ENCODE results near the gene ANXA8L1. TPM values are rescaled to one million over a fixed set of nuclear protein-coding genes. Genes with fewer than 3 reads are reported as not detected.
"Not testable (repeated sequence)": the region's sequence is repeated elsewhere in the genome, so short reads cannot be mapped to it uniquely, and the experiment has no call there.

Gene ANXA8L1
- polyA plus RNA-seq = 495 to 686 TPM (median 516 TPM) in 3 replicates
- polyA plus RNA-seq (2011; ENCODE audit: low read depth) = 409 TPM
- polyA plus RNA-seq (2011; cell fraction: cytosol; rRNA removed) = 428 and 465 TPM in 2 replicates
- 930 and 1,029 TPM in 2 replicates for polyA plus RNA-seq (2011; cell fraction: nucleus; rRNA removed)
- polyA plus RNA-seq (2012; ENCODE audit: low replicate concordance) = 184 and 355 TPM in 2 replicates
- 303 to 582 TPM (median 541 TPM) in 3 replicates for polyA minus RNA-seq
- polyA minus RNA-seq (2011; cell fraction: cytosol; rRNA and poly(A)+ RNA removed) = 237 TPM
- polyA minus RNA-seq (2011; cell fraction: nucleus; rRNA and poly(A)+ RNA removed) = 184 and 248 TPM in 2 replicates

- DNase-seq (ENCODE audit: low read depth, low spot score); H3K9me1 ChIP-seq (ENCODE audit: control insufficient read depth, extremely low read depth, insufficient read depth, low read length); H3K79me2 ChIP-seq (ENCODE audit: control insufficient read depth, insufficient read depth, low read length); FAIRE-seq; H3K9me3 ChIP-seq (ENCODE audit: control insufficient read depth, low read depth, low read length); H4K20me1 ChIP-seq (ENCODE audit: control insufficient read depth, extremely low read depth, insufficient read depth, low read length); H3K27me3 ChIP-seq (ENCODE audit: control insufficient read depth, extremely low read depth, insufficient read depth, low read length); H3K4me1 ChIP-seq (ENCODE audit: control insufficient read depth, extremely low read depth, insufficient read depth, low read length); dilution Hi-C loops (cut with MboI; ENCODE audit: extremely low pct_ligation_motif_present, low sequenced_read_pairs); H2AFZ ChIP-seq (ENCODE audit: control insufficient read depth, low read length); H3K36me3 ChIP-seq (ENCODE audit: control insufficient read depth in 2 of 2, extremely low read depth in 1 of 2, insufficient read depth in 2 of 2, low read length in 2 of 2): not testable (repeated sequence)
- Histone ChIP-seq H3K27ac (ENCODE audit: control insufficient read depth, insufficient read depth, low read length) (peak within 1 kb of the TSS; percentile 68), H3K4me2 (ENCODE audit: control insufficient read depth, extremely low read depth, insufficient read depth, low read depth, low read length) (peak within 1 kb of the TSS; percentile 37), H3K4me3 (ENCODE audit: control insufficient read depth in 2 of 3, extremely low read depth in 1 of 3, insufficient read depth in 2 of 3, low read depth in 1 of 3, low read length in 3 of 3) (peak within 1 kb of the TSS; percentile 25 to 61 (median 39)), H3K9ac (ENCODE audit: control insufficient read depth, extremely low read depth, insufficient read depth, low read length) (peak within 1 kb of the TSS; percentile 71)
Measured at GRCh38 chr10:46375406-46375805, at the start of gene ANXA8L1. Gene ANXA8L1 (plus strand): TSS chr10:46375776. CDS start chr10:46375852, 76 bp downstream.

GRCh38 chr10:46326066-46326465 is 49.5 kb upstream of the ANXA8L1 start:
- H3K36me3 ChIP-seq (ENCODE audit: control insufficient read depth in 2 of 2, extremely low read depth in 1 of 2, insufficient read depth in 2 of 2, low read length in 2 of 2) = no peaks in the 10 kb centered on the region
- H3K79me2 ChIP-seq (ENCODE audit: control insufficient read depth, insufficient read depth, low read length) = no peaks in the 10 kb centered on the region
- FAIRE-seq (no peak), DNase-seq (ENCODE audit: low read depth, low spot score) (no peak)
- H3K27ac ChIP-seq (ENCODE audit: control insufficient read depth, insufficient read depth, low read length) = no peak overlapping the region
- H3K4me1 ChIP-seq (ENCODE audit: control insufficient read depth, extremely low read depth, insufficient read depth, low read length) = no peaks in the 10 kb centered on the region
- no peak overlapping the region for H3K4me3 ChIP-seq (ENCODE audit: control insufficient read depth in 2 of 3, extremely low read depth in 1 of 3, insufficient read depth in 2 of 3, low read depth in 1 of 3, low read length in 3 of 3)
- no peaks in the 10 kb centered on the region for H3K9me1 ChIP-seq (ENCODE audit: control insufficient read depth, extremely low read depth, insufficient read depth, low read length)
- H3K9ac ChIP-seq (ENCODE audit: control insufficient read depth, extremely low read depth, insufficient read depth, low read length) = no peak overlapping the region
- H3K4me2 ChIP-seq (ENCODE audit: control insufficient read depth, extremely low read depth, insufficient read depth, low read depth, low read length) = no peak overlapping the region
- no peaks in the 10 kb centered on the region for H4K20me1 ChIP-seq (ENCODE audit: control insufficient read depth, extremely low read depth, insufficient read depth, low read length)
- H3K27me3 ChIP-seq (ENCODE audit: control insufficient read depth, extremely low read depth, insufficient read depth, low read length) = no peaks in the 10 kb centered on the region
- H3K9me3 ChIP-seq (ENCODE audit: control insufficient read depth, low read depth, low read length) = no peaks in the 10 kb centered on the region
- H2AFZ ChIP-seq (ENCODE audit: control insufficient read depth, low read length) = no peak overlapping the region
- TF ChIP-seq EZH2 (IDR thresholded peaks at IDR 0.05; ENCODE audit: low read length) (no peak), CTCF (optimal IDR thresholded peaks at IDR 0.05 in 1 of 3, IDR thresholded peaks at IDR 0.05 in 1 of 3, conservative IDR thresholded peaks at IDR 0.05 in 1 of 3; ENCODE audit: extremely low read depth in 1 of 3, insufficient read depth in 2 of 3, low read length in 3 of 3) (no peak)
- dilution Hi-C loops (cut with MboI; ENCODE audit: extremely low pct_ligation_motif_present, low sequenced_read_pairs) = no loop called here

GRCh38 chr10:46326971-46327370 is 48.6 kb upstream of the ANXA8L1 start:
- Histone ChIP-seq H3K4me3 (ENCODE audit: control insufficient read depth in 2 of 3, extremely low read depth in 1 of 3, insufficient read depth in 2 of 3, low read depth in 1 of 3, low read length in 3 of 3) (no peak overlapping the region), H3K79me2 (ENCODE audit: control insufficient read depth, insufficient read depth, low read length) (no peaks in the 10 kb centered on the region), H3K27ac (ENCODE audit: control insufficient read depth, insufficient read depth, low read length) (no peak overlapping the region), H3K9me3 (ENCODE audit: control insufficient read depth, low read depth, low read length) (no peaks in the 10 kb centered on the region), H3K27me3 (ENCODE audit: control insufficient read depth, extremely low read depth, insufficient read depth, low read length) (no peaks in the 10 kb centered on the region), H4K20me1 (ENCODE audit: control insufficient read depth, extremely low read depth, insufficient read depth, low read length) (no peaks in the 10 kb centered on the region), H3K4me1 (ENCODE audit: control insufficient read depth, extremely low read depth, insufficient read depth, low read length) (no peaks in the 10 kb centered on the region), H3K36me3 (ENCODE audit: control insufficient read depth in 2 of 2, extremely low read depth in 1 of 2, insufficient read depth in 2 of 2, low read length in 2 of 2) (no peaks in the 10 kb centered on the region), H3K9ac (ENCODE audit: control insufficient read depth, extremely low read depth, insufficient read depth, low read length) (no peak overlapping the region), H3K4me2 (ENCODE audit: control insufficient read depth, extremely low read depth, insufficient read depth, low read depth, low read length) (no peak overlapping the region), H2AFZ (ENCODE audit: control insufficient read depth, low read length) (no peak overlapping the region), H3K9me1 (ENCODE audit: control insufficient read depth, extremely low read depth, insufficient read depth, low read length) (no peaks in the 10 kb centered on the region)
- DNase-seq (ENCODE audit: low read depth, low spot score) (no peak), FAIRE-seq (no peak)
- dilution Hi-C loops (cut with MboI; ENCODE audit: extremely low pct_ligation_motif_present, low sequenced_read_pairs) = no loop called here
- TF ChIP-seq CTCF (optimal IDR thresholded peaks at IDR 0.05 in 1 of 3, IDR thresholded peaks at IDR 0.05 in 1 of 3, conservative IDR thresholded peaks at IDR 0.05 in 1 of 3; ENCODE audit: extremely low read depth in 1 of 3, insufficient read depth in 2 of 3, low read length in 3 of 3) (no peak), EZH2 (IDR thresholded peaks at IDR 0.05; ENCODE audit: low read length) (no peak)

Measured in keratinocyte (primary cell).